HG03066 (cell line): Measurements from ENCODE around the gene CELF2.

Experiments used
- ATAC-seq: cut with Tn5 transposase; IDR thresholded peaks from one replicate; pipeline ENCODE4 v1.9.1; 2021; ENCODE audit warnings: low read depth; ENCODE audit not compliant: unreplicated experiment

CELF2 gene

GRCh38 chr10:11150879-11151415 is 133.3 kb downstream of the CELF2 start:
- no peak for ATAC-seq

- ATAC-seq, result no peak
Observed at GRCh38 chr10:11152801-11153200, 135.1 kb downstream of the CELF2 start.

DNA sequence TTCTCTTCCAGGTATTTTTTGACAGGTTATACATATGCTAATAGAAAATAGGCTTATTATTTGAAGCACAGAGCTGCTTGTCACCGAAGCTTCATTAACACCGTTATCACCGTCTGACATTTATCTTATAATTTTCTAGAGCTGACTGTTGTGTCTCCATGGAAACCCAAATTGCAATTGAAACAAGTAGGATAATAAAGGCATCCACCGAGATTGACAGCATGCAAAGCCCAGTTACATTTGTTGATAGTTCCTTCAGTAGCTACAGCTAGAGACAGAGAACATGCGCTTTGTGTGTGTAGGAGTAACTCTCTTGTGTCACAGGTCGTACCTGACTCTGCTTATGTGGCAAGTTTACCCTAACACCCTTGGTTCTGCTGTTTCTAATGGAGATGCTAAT is 135.6 kb downstream of the CELF2 start:
- no peak for ATAC-seq

DNA sequence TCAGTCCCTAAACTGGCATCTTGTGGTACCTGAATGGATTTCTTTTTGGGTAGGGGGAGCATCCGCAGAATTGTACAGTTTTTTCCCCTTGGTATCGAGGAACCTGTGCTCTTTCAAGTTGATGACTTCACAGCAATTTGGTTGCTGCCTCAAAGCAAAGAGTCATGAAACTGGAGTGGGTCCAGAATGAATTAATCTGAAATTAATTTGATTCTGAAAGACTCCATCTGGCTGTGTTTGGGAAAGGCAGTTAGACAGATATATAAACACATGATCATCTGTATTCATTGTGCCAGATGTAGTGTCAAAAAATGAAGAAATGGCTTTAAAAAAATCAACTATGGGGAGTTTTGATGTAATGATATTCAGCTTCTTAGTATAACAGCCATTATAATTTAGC is 136.1 kb downstream of the CELF2 start:
- ATAC-seq, result no peak

DNA sequence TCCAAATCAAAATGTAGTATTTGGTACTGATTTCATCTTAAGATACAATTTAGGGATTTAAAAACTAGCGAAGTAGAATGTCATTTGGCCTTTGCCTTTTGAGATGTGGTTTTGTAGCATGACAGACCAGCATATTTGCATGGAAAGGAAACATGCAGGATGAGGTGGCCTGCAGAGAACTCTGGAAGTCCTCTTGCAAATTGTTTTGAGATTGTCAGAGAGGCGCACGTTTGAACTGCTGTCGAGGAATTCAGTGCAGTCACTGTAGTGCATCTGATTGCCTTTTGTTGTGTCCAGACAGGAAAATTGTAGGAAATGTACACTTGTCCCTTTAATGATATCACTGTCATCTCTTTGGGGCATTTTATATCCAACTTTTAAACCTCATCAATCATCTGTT is 136.7 kb downstream of the CELF2 start:
- peak; percentile 55 for ATAC-seq

- ATAC-seq, result no peak
Observed at GRCh38 chr10:11154849-11155498, 137.3 kb downstream of the CELF2 start.

- ATAC-seq, result no peak
Observed at GRCh38 chr10:11156480-11156879, 138.8 kb downstream of the CELF2 start.

DNA sequence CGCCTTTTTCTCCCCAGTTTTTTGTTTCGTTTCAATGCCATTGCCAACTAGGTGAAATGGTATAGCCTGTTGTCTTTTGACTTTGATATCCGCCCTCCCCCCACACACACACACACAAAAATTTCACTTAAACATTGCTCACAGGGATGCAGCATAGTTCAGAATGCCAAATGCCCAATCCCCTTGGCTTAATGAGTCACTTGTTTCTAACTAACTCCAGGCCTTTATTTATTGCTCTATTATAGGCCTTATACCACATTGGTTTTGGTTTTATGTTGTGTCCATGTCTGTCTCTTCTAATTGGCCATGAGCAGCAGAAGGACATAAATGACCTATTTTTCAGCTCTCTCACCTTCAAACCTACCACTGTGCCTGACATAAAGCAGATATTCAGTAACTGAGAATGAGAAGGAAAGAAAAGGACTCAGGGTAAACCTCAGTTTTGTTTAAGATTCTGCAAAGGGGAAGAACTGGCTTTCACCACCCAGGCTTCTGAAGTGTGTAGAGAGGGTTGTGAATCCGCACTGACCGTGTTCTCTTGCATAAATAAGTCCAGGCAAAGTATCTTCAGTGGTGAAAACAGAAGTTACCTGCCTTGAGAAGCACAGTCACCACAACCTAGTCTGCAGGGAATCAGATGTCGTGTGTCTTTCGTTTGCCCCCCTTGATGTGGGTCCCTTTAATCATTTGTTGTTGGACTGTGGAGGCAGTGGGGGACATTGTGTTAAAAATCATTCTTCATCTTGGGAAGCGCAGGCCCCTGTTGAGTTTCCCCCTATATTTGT is 139.8 kb downstream of the CELF2 start:
- no peak for ATAC-seq

- no peak for ATAC-seq
Observed at GRCh38 chr10:11158080-11158479, 140.4 kb downstream of the CELF2 start.

DNA sequence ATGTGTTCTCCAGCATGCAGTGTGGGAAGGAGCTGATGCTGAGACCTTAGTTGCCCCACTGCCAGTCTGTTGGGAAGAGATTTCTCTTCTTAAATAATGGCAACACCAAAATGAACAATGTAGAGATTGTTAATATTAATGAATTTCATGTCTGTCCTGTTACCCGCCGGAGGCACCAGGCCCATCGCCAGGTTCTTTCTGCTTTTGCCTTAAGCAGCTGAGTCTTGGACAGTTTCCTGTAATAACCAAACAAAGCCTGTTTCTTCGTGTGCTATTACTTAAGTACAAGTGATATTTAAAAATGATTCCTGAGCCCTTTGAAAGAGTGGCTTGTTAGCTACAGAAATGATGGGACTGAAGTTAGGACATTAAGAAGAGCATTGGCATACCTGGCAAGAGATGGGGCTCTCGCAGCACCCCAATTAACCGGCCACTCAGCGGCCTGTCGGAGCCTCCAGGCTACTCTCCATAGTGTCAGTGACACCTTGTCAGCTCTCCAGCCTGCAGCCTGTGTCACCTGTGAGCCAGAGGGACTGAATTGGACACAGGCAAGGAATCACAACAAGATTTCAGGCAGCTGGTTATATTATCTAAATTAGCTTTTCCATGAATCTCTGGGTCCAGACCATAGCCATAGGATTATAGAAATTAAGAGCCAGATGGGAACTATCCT is 142.0 kb downstream of the CELF2 start:
- no peak for ATAC-seq

DNA sequence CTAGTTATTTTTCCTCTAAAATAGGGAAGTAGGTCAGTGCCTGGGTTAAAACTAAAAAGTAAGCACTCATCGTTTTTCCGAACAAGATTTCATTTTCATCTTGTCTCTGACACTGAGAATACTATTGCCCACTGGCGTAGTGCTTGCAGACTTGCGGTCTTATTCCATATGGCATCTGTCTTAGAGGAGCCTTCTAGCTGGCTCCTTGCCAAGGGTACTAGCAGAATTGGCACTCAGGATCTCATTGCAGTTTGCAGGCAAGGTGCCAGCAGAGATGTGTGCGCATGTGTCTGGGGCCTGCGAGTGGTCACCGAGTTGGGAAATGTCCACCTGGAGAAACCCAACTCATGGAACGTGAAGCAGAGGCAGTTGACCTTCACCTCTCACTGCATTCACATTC is 143.4 kb downstream of the CELF2 start:
- no peak for ATAC-seq

DNA sequence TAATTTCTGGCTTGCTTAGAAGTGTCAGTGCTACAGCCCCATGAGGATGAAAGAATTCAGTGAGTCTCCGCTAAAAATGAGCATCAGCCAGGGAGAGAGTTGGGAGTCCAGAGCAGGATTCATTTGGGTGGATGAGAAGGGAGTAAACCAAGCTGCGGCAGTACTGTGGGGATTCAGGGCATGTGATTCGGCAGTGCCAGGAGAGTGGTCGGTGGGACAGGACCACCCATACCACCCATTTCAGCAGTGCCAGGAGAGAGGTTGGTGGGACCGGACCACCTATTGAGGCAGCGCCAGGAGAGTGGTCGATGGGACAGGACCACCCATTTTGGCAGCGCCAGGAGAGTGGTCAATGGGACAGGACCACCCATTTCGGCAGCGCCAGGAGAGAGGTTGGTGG is 144.2 kb downstream of the CELF2 start:
- ATAC-seq, result no peak

DNA sequence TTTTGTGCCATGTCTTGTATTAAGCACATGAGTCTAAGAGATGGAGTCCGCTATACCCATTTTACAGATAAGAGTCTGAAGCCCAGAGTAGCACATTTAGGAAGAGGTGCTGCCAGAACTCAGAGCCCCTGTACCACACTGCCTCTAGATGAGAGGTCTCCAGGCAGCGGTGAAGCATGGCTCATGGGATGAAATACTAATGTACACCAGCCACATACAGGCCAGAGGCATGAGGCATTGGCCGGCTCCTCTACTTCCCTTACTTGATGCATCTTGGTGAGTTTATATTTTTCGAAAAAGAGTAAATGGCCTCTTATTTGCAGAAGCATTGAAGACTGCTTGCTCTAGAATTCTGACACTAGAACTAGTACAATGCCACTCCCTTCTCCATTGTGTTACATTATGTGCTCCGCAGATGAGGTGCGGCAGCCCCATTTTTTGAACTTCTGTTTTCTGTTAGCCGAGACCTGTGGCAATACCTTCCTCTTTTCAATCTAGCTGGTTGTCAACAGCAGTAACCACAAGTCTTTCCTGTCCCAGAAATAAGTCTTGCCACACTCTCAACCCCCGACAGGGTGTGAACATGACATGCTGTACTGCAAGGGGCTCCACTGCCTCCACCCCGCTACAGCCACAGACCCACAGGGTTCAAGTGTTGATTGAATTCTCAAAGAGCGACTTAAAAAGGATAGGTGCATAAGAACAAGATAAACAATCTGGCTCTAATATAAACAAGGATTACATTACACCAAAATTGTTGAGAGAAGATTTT is 145.3 kb downstream of the CELF2 start:
- peak; percentile 67 for ATAC-seq

- no peak for ATAC-seq
Observed at GRCh38 chr10:11163780-11164550, 146.3 kb downstream of the CELF2 start.

GRCh38 chr10:11164551-11164802 is 146.8 kb downstream of the CELF2 start:
- ATAC-seq, result no peak

GRCh38 chr10:11164803-11165590 is 147.3 kb downstream of the CELF2 start:
- ATAC-seq, result peak; percentile 16

DNA sequence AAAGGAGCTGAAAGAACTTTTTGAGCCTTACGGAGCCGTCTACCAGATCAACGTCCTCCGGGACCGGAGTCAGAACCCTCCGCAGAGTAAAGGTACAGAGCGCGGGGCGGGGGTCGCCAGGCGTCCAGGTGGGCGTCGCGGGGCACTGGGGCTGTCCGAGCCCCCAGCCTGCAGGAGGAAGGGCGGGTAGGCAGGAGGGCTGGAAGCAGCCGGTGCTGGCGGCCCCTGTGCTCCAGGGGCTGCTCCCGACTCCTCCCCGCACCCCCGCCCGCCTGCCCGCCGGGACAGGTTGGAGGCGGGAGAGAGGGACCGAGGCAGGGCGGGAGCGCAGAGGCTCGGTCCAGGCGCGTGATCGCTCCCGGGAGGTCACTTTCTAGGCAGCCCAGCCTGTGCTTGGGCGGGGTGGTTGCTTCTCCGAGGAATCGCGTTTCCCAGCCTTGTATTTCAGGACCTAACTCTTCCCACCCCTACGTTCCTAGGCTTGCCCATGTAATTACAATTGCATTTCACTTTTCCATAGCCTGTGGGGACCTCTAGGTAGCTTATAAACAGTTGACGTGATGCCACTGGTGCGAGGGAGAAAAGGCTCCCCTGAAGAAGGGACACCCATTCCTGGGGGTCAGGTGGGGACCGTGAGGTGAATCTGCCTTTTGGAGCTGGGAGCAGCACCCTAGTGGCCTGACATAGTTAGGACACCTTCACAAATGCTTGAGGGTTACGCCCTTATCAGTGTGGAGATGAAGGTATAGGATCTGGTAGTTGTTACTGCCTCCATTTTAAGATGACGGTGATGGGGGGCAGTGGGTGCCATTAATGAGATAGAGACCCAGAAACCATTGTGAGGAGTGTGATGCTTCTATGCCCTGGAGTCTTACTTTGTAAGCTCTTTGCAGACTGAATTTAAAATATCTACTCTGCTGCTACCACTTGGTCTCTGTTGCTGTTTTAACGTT is 148.2 kb downstream of the CELF2 start:
- peak; percentile 49 for ATAC-seq

DNA sequence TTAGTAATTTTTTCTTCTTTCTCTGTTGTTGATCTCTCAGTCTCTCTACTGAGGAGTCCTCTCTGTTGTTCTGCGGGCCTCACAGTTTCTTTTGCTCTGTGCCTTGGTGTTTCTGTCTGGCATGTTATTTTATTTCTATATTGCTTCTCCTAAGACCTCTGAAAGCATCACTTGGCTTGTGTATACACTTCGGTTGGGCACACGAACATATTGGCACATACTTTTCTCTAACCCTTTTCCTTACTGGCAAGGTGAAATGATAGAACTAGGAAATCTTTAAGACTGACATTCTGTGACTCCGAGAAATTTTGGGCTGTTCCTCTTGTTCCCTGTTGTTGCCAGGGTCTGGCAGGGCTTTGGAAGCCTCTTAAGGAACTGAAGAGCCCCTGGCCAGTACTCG is 148.9 kb downstream of the CELF2 start:
- ATAC-seq, result no peak
